ENCODE data around the gene ALG12. TPM values are rescaled to one million over a fixed set of nuclear protein-coding genes. Genes with fewer than 3 reads are reported as not detected.

The ALG12 gene
- total RNA-seq, 1 donor from 2014 or later: 26.2 TPM

- TF ChIP-seq CTCF (IDR thresholded peaks at IDR 0.05; ENCODE audit: insufficient read depth, low read depth, low read length) (no peak), EZH2 (IDR thresholded peaks at IDR 0.05; ENCODE audit: insufficient read depth, low read length) (no peak)
- peaks cover 2% of the 10 kb centered on the region for H3K36me3 ChIP-seq (ENCODE audit: insufficient read depth, low read length)
- H3K27ac ChIP-seq (ENCODE audit: low read depth, low read length): no peak overlapping the region
- H3K4me1 Mint-ChIP-seq (ENCODE audit: low read depth, unreplicated experiment): peaks cover 8% of the 10 kb centered on the region
- no peak overlapping the region for H3K9ac ChIP-seq (ENCODE audit: low read length)
- DNase-seq (ENCODE audit: low read depth): no peak
- peaks cover 2% of the 10 kb centered on the region for H3K27me3 Mint-ChIP-seq (ENCODE audit: low read depth, unreplicated experiment)
- H3K4me1 ChIP-seq (ENCODE audit: insufficient read depth, low read length): peaks cover 33% of the 10 kb centered on the region
- H3K4me2 ChIP-seq (ENCODE audit: low read length): no peak overlapping the region
- no peak overlapping the region for H2AFZ ChIP-seq (ENCODE audit: low read depth, low read length)
- peaks cover 25% of the 10 kb centered on the region for H3K79me2 ChIP-seq (ENCODE audit: insufficient read depth, low read length)
- no peak overlapping the region for H3K4me3 Mint-ChIP-seq (ENCODE audit: unreplicated experiment)
- no peak for FAIRE-seq
- no peak overlapping the region for H3K27ac Mint-ChIP-seq (ENCODE audit: unreplicated experiment)
- H3K9me3 Mint-ChIP-seq (ENCODE audit: unreplicated experiment): peaks cover 2% of the 10 kb centered on the region
- no peaks in the 10 kb centered on the region for H3K9me3 ChIP-seq (ENCODE audit: insufficient read depth, low read depth, low read length)
- H4K20me1 ChIP-seq (ENCODE audit: insufficient read depth, low read length): peaks cover 48% of the 10 kb centered on the region
- H3K36me3 Mint-ChIP-seq (ENCODE audit: low read depth, unreplicated experiment): peaks cover 7% of the 10 kb centered on the region
- no peaks in the 10 kb centered on the region for H3K27me3 ChIP-seq (ENCODE audit: insufficient read depth, low read length)
- no peak overlapping the region for H3K4me3 ChIP-seq (ENCODE audit: insufficient read depth, low read depth, low read length)
These were observed 48.8 kb upstream of the ALG12 start for GRCh38 chr22:49966774-49967705.

- H3K4me1 ChIP-seq (ENCODE audit: insufficient read depth, low read length): peaks cover 34% of the 10 kb centered on the region
- no peak overlapping the region for H3K4me2 ChIP-seq (ENCODE audit: low read length)
- no peak overlapping the region for H3K9ac ChIP-seq (ENCODE audit: low read length)
- peaks cover 55% of the 10 kb centered on the region for H4K20me1 ChIP-seq (ENCODE audit: insufficient read depth, low read length)
- peaks cover 2% of the 10 kb centered on the region for H3K36me3 ChIP-seq (ENCODE audit: insufficient read depth, low read length)
- TF ChIP-seq CTCF (IDR thresholded peaks at IDR 0.05; ENCODE audit: insufficient read depth, low read depth, low read length): no peak
- no peak for TF ChIP-seq EZH2 (IDR thresholded peaks at IDR 0.05; ENCODE audit: insufficient read depth, low read length)
- Mint-ChIP-seq H3K4me1 (ENCODE audit: low read depth, unreplicated experiment) (peaks cover 8% of the 10 kb centered on the region), H3K4me3 (ENCODE audit: unreplicated experiment) (no peak overlapping the region), H3K27ac (ENCODE audit: unreplicated experiment) (no peak overlapping the region), H3K36me3 (ENCODE audit: low read depth, unreplicated experiment) (peaks cover 7% of the 10 kb centered on the region), H3K9me3 (ENCODE audit: unreplicated experiment) (peaks cover 2% of the 10 kb centered on the region), H3K27me3 (ENCODE audit: low read depth, unreplicated experiment) (peaks cover 2% of the 10 kb centered on the region)
- H3K9me3 ChIP-seq (ENCODE audit: insufficient read depth, low read depth, low read length): no peaks in the 10 kb centered on the region
- no peak for DNase-seq (ENCODE audit: low read depth)
- H3K27ac ChIP-seq (ENCODE audit: low read depth, low read length): no peak overlapping the region
- no peak for FAIRE-seq
- no peaks in the 10 kb centered on the region for H3K27me3 ChIP-seq (ENCODE audit: insufficient read depth, low read length)
- H3K79me2 ChIP-seq (ENCODE audit: insufficient read depth, low read length): peaks cover 33% of the 10 kb centered on the region
- no peak overlapping the region for H3K4me3 ChIP-seq (ENCODE audit: insufficient read depth, low read depth, low read length)
- H2AFZ ChIP-seq (ENCODE audit: low read depth, low read length): no peak overlapping the region
These were observed 48.0 kb upstream of the ALG12 start for GRCh38 chr22:49966041-49966773.
